ENCODE measurements around the gene SF3A1. TPM values are rescaled to one million over a fixed set of nuclear protein-coding genes. Genes with fewer than 3 reads are reported as not detected.

The SF3A1 gene
- total and polyA plus RNA-seq, 9 of the 15 experiments (the other 6 are each of a cell fraction or from before 2014, with no cell fraction given), result 6.7 to 228 (median 13.0) TPM

DNA sequence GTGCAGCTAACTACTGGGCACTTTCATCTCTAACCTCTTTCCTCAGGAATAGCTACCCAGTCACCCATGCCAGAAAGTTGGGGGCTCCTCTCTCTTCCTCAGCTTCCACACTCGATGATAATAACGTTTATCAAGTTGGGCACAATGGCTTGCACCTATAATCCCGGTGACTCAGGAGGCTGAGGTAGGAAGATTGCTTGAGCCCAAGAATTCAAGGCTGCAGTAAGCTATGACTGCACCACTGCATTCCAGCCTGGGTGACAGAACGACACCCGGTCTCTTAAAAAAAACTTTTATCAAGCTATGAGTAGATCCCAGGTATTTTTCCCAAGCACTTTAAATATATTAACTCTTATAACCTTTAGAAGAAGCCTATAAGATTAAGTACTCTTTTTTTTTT lies 2.0 kb downstream of the SF3A1 start (continued):
- TF ChIP-seq TCF3 (CRISPR knock-in tag; IDR thresholded peaks at IDR 0.05) (no peak), THAP7 (CRISPR knock-in tag; IDR thresholded peaks at IDR 0.05) (no peak), HMGXB4 (CRISPR knock-in tag; IDR thresholded peaks at IDR 0.05) (no peak), ZNF644 (tag; IDR thresholded peaks at IDR 0.05; ENCODE audit: low read depth) (no peak), ZNF512 (tag; IDR thresholded peaks at IDR 0.05) (no peak), TAL1 (IDR thresholded peaks at IDR 0.05) (no peak), BDP1 (IDR thresholded peaks at IDR 0.05; ENCODE audit: insufficient read depth, insufficient read length) (no peak), FOXA1 (IDR thresholded peaks at IDR 0.05; ENCODE audit: borderline replicate concordance) (no peak)
- TF ChIP-seq, protein P1, sequence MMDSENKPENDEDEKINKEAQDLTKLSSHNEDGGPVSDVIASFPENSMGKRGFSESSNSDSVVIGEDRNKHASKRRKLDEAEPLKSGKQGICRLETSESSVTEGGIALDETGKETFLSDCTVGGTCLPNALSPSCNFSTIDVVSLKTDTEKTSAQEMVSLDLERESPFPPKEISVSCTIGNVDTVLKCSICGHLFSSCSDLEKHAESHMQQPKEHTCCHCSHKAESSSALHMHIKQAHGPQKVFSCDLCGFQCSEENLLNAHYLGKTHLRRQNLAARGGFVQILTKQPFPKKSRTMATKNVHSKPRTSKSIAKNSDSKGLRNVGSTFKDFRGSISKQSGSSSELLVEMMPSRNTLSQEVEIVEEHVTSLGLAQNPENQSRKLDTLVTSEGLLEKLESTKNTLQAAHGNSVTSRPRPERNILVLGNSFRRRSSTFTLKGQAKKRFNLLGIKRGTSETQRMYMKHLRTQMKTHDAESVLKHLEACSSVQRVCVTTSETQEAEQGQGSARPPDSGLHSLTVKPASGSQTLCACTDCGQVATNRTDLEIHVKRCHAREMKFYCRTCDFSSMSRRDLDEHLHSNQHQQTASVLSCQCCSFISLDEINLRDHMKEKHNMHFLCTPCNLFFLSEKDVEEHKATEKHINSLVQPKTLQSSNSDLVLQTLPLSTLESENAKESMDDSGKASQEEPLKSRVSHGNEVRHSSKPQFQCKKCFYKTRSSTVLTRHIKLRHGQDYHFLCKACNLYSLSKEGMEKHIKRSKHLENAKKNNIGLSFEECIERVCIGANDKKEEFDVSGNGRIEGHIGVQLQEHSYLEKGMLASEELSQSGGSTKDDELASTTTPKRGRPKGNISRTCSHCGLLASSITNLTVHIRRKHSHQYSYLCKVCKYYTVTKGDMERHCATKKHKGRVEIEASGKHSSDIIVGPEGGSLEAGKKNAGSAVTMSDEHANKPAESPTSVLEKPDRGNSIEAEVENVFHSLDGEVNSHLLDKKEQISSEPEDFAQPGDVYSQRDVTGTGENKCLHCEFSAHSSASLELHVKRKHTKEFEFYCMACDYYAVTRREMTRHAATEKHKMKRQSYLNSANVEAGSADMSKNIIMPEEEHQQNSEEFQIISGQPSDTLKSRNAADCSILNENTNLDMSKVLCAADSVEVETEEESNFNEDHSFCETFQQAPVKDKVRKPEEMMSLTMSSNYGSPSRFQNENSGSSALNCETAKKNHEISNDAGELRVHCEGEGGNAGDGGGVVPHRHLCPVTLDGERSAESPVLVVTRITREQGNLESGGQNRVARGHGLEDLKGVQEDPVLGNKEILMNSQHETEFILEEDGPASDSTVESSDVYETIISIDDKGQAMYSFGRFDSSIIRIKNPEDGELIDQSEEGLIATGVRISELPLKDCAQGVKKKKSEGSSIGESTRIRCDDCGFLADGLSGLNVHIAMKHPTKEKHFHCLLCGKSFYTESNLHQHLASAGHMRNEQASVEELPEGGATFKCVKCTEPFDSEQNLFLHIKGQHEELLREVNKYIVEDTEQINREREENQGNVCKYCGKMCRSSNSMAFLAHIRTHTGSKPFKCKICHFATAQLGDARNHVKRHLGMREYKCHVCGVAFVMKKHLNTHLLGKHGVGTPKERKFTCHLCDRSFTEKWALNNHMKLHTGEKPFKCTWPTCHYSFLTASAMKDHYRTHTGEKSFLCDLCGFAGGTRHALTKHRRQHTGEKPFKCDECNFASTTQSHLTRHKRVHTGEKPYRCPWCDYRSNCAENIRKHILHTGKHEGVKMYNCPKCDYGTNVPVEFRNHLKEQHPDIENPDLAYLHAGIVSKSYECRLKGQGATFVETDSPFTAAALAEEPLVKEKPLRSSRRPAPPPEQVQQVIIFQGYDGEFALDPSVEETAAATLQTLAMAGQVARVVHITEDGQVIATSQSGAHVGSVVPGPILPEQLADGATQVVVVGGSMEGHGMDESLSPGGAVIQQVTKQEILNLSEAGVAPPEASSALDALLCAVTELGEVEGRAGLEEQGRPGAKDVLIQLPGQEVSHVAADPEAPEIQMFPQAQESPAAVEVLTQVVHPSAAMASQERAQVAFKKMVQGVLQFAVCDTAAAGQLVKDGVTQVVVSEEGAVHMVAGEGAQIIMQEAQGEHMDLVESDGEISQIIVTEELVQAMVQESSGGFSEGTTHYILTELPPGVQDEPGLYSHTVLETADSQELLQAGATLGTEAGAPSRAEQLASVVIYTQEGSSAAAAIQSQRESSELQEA (IDR thresholded peaks at IDR 0.05; ENCODE audit: low read depth), result no peak

Data from K562 (cell line).